ENCODE measurements around the gene RANBP10.
"Not testable (repeated sequence)": the region's sequence is repeated elsewhere in the genome, so short reads cannot be mapped to it uniquely, and the experiment has no call there.

Gene RANBP10

GRCh38 chr16:67774457-67774853 is 31.9 kb downstream of the RANBP10 start:
- no peak for DNase-seq

GRCh38 chr16:67773569-67774456 is 32.5 kb downstream of the RANBP10 start:
- no peak for DNase-seq

- no peak for DNase-seq
Observed at GRCh38 chr16:67773099-67773498, 33.3 kb downstream of the RANBP10 start.

GRCh38 chr16:67770346-67770991 is 35.9 kb downstream of the RANBP10 start:
- DNase-seq, result no peak

- no peak for DNase-seq
Observed at GRCh38 chr16:67767953-67768352, 38.4 kb downstream of the RANBP10 start.

- no peak for DNase-seq
Observed at GRCh38 chr16:67766291-67766690, 40.1 kb downstream of the RANBP10 start.

GRCh38 chr16:67764158-67764667 is 42.1 kb downstream of the RANBP10 start:
- DNase-seq, result no peak

GRCh38 chr16:67763066-67763465 is 43.3 kb downstream of the RANBP10 start:
- DNase-seq, result no peak

- no peak for DNase-seq
Observed at GRCh38 chr16:67762385-67762784, 44.0 kb downstream of the RANBP10 start.

- DNase-seq, result no peak
Observed at GRCh38 chr16:67761924-67762323, 44.4 kb downstream of the RANBP10 start.

- no peak for DNase-seq
Observed at GRCh38 chr16:67760956-67761230, 45.5 kb downstream of the RANBP10 start.

- no peak for DNase-seq
Observed at GRCh38 chr16:67760206-67760955, 46.0 kb downstream of the RANBP10 start.

GRCh38 chr16:67758966-67759365 is 47.4 kb downstream of the RANBP10 start:
- no peak for DNase-seq

- DNase-seq, result no peak
Observed at GRCh38 chr16:67758006-67758405, 48.4 kb downstream of the RANBP10 start.

GRCh38 chr16:67752641-67753040 is 53.7 kb downstream of the RANBP10 start:
- no peak for DNase-seq

GRCh38 chr16:67751331-67751730 is 55.0 kb downstream of the RANBP10 start:
- DNase-seq, result not testable (repeated sequence)

GRCh38 chr16:67750466-67750865 is 55.9 kb downstream of the RANBP10 start:
- no peak for DNase-seq

GRCh38 chr16:67749436-67750078 is 56.8 kb downstream of the RANBP10 start:
- DNase-seq, result no peak

- DNase-seq, result no peak
Observed at GRCh38 chr16:67748834-67749233, 57.5 kb downstream of the RANBP10 start.

GRCh38 chr16:67746846-67747245 is 59.5 kb downstream of the RANBP10 start:
- no peak for DNase-seq

- DNase-seq, result no peak
Observed at GRCh38 chr16:67741118-67741517, 65.2 kb downstream of the RANBP10 start.

- DNase-seq, result no peak
Observed at GRCh38 chr16:67740391-67740790, 66.0 kb downstream of the RANBP10 start.

GRCh38 chr16:67736858-67737257 is 69.5 kb downstream of the RANBP10 start:
- DNase-seq, result no peak

All from NCI-H1092 treated with DMSO at 0.1 percent for 48 hours (cell line).